ENCODE measurements around the gene PTPN3. TPM values are rescaled to one million over a fixed set of nuclear protein-coding genes. Genes with fewer than 3 reads are reported as not detected.
"Not testable (repeated sequence)": the region's sequence is repeated elsewhere in the genome, so short reads cannot be mapped to it uniquely, and the experiment has no call there.

The PTPN3 gene
- total RNA-seq, 2 experiments from 2014 or later, result 0.20 to 0.35 TPM

GRCh38 chr9:109382182-109382581, 115.9 kb downstream of the PTPN3 start:
- Mint-ChIP-seq H3K36me3 (ENCODE audit: low read depth) (no peaks in the 10 kb centered on the region), H3K4me3 (no peak overlapping the region), H3K9me3 (no peaks in the 10 kb centered on the region), H3K4me1 (no peaks in the 10 kb centered on the region), H3K27me3 (peaks cover 15% of the 10 kb centered on the region), H3K27ac (no peak overlapping the region)
- CTCF ChIA-PET, result no interaction called here
- DNase-seq, result no peak
- POLR2A ChIA-PET, result no interaction called here

GRCh38 chr9:109381011-109381729, 116.9 kb downstream of the PTPN3 start:
- H3K4me1 Mint-ChIP-seq, result no peaks in the 10 kb centered on the region
- peaks cover 8% of the 10 kb centered on the region for H3K27me3 Mint-ChIP-seq
- no peak overlapping the region for H3K4me3 Mint-ChIP-seq
- DNase-seq, result no peak
- no peak overlapping the region for H3K27ac Mint-ChIP-seq
- H3K36me3 Mint-ChIP-seq (ENCODE audit: low read depth), result no peaks in the 10 kb centered on the region
- POLR2A ChIA-PET, result no interaction called here
- CTCF ChIA-PET, result interaction anchor here (1.2 kb wide), 1 partner anchor 31 kb away, joined by 4 read pairs; no protein-coding TSS in a partner anchor
- H3K9me3 Mint-ChIP-seq, result no peaks in the 10 kb centered on the region

GRCh38 chr9:109379513-109379912, 118.6 kb downstream of the PTPN3 start:
- H3K27ac Mint-ChIP-seq, result no peak overlapping the region

GRCh38 chr9:109378316-109378715, 119.8 kb downstream of the PTPN3 start:
- CTCF ChIA-PET, result no interaction called here
- H3K36me3 Mint-ChIP-seq (ENCODE audit: low read depth), result no peaks in the 10 kb centered on the region

More at GRCh38 chr9:109379513-109379912, 118.6 kb downstream of the PTPN3 start:
- Mint-ChIP-seq H3K27me3 (peaks cover 5% of the 10 kb centered on the region), H3K4me1 (no peaks in the 10 kb centered on the region), H3K9me3 (no peaks in the 10 kb centered on the region), H3K4me3 (no peak overlapping the region), H3K36me3 (ENCODE audit: low read depth) (no peaks in the 10 kb centered on the region)
- POLR2A ChIA-PET, result no interaction called here
- CTCF ChIA-PET, result no interaction called here
- DNase-seq, result no peak

GRCh38 chr9:109372246-109372645, 125.9 kb downstream of the PTPN3 start:
- H3K9me3 Mint-ChIP-seq, result no peaks in the 10 kb centered on the region
- H3K4me1 Mint-ChIP-seq, result no peaks in the 10 kb centered on the region
- H3K36me3 Mint-ChIP-seq (ENCODE audit: low read depth), result no peaks in the 10 kb centered on the region
- no peak for DNase-seq
- CTCF ChIA-PET, result no interaction called here
- POLR2A ChIA-PET, result no interaction called here
- no peak overlapping the region for H3K27ac Mint-ChIP-seq
- H3K4me3 Mint-ChIP-seq, result no peak overlapping the region
- H3K27me3 Mint-ChIP-seq, result peaks cover 1% of the 10 kb centered on the region

More at GRCh38 chr9:109378316-109378715, 119.8 kb downstream of the PTPN3 start:
- DNase-seq, result no peak
- Mint-ChIP-seq H3K9me3 (no peaks in the 10 kb centered on the region), H3K27ac (no peak overlapping the region), H3K4me1 (no peaks in the 10 kb centered on the region), H3K27me3 (peaks cover 5% of the 10 kb centered on the region), H3K4me3 (no peak overlapping the region)
- POLR2A ChIA-PET, result no interaction called here

- Mint-ChIP-seq H3K27ac (no peak overlapping the region), H3K4me1 (no peaks in the 10 kb centered on the region), H3K4me3 (no peak overlapping the region), H3K27me3 (peaks cover 1% of the 10 kb centered on the region), H3K9me3 (no peaks in the 10 kb centered on the region), H3K36me3 (ENCODE audit: low read depth) (no peaks in the 10 kb centered on the region)
- no peak for DNase-seq
- ChIA-PET POLR2A (no interaction called here), CTCF (no interaction called here)
Observed at GRCh38 chr9:109371374-109371773, 126.7 kb downstream of the PTPN3 start.

- no peak for DNase-seq
- Mint-ChIP-seq H3K27ac (no peak overlapping the region), H3K36me3 (ENCODE audit: low read depth) (no peaks in the 10 kb centered on the region), H3K4me1 (no peaks in the 10 kb centered on the region), H3K9me3 (no peaks in the 10 kb centered on the region), H3K4me3 (no peak overlapping the region), H3K27me3 (peaks cover 3% of the 10 kb centered on the region)
- ChIA-PET CTCF (no interaction called here), POLR2A (no interaction called here)
Observed at GRCh38 chr9:109369285-109369684, 128.8 kb downstream of the PTPN3 start.

GRCh38 chr9:109360771-109361170, 137.3 kb downstream of the PTPN3 start:
- no peak for DNase-seq
- Mint-ChIP-seq H3K27ac (no peak overlapping the region), H3K27me3 (peaks cover 4% of the 10 kb centered on the region), H3K36me3 (ENCODE audit: low read depth) (no peaks in the 10 kb centered on the region), H3K4me3 (no peak overlapping the region), H3K4me1 (no peaks in the 10 kb centered on the region), H3K9me3 (no peaks in the 10 kb centered on the region)
- POLR2A ChIA-PET, result no interaction called here
- CTCF ChIA-PET, result no interaction called here

GRCh38 chr9:109358968-109359603, 139.0 kb downstream of the PTPN3 start:
- H3K27me3 Mint-ChIP-seq; H3K27ac Mint-ChIP-seq; H3K4me1 Mint-ChIP-seq; POLR2A ChIA-PET; H3K36me3 Mint-ChIP-seq (ENCODE audit: low read depth); H3K9me3 Mint-ChIP-seq; H3K4me3 Mint-ChIP-seq; DNase-seq; CTCF ChIA-PET: not testable (repeated sequence)

GRCh38 chr9:109355564-109356297, 142.4 kb downstream of the PTPN3 start:
- Mint-ChIP-seq H3K27ac (no peak overlapping the region), H3K36me3 (ENCODE audit: low read depth) (no peaks in the 10 kb centered on the region), H3K9me3 (no peaks in the 10 kb centered on the region), H3K27me3 (peaks cover 10% of the 10 kb centered on the region), H3K4me3 (no peak overlapping the region), H3K4me1 (no peaks in the 10 kb centered on the region)
- ChIA-PET CTCF (no interaction called here), POLR2A (no interaction called here)
- no peak for DNase-seq

GRCh38 chr9:109354190-109354589, 143.9 kb downstream of the PTPN3 start:
- Mint-ChIP-seq H3K36me3 (ENCODE audit: low read depth) (no peaks in the 10 kb centered on the region), H3K4me1 (no peaks in the 10 kb centered on the region), H3K9me3 (no peaks in the 10 kb centered on the region), H3K27ac (no peak overlapping the region), H3K4me3 (no peak overlapping the region), H3K27me3 (peaks cover 10% of the 10 kb centered on the region)
- POLR2A ChIA-PET, result no interaction called here
- DNase-seq, result no peak
- CTCF ChIA-PET, result no interaction called here

GRCh38 chr9:109351032-109351431, 147.1 kb downstream of the PTPN3 start:
- CTCF ChIA-PET, result no interaction called here
- no peak overlapping the region for H3K27ac Mint-ChIP-seq
- no peaks in the 10 kb centered on the region for H3K36me3 Mint-ChIP-seq (ENCODE audit: low read depth)
- no peak overlapping the region for H3K4me3 Mint-ChIP-seq
- no peaks in the 10 kb centered on the region for H3K9me3 Mint-ChIP-seq
- no peaks in the 10 kb centered on the region for H3K4me1 Mint-ChIP-seq
- POLR2A ChIA-PET, result no interaction called here
- peaks cover 9% of the 10 kb centered on the region for H3K27me3 Mint-ChIP-seq
- DNase-seq, result no peak

- POLR2A ChIA-PET, result no interaction called here
- CTCF ChIA-PET, result no interaction called here
- no peak for DNase-seq
Observed at GRCh38 chr9:109349421-109349846, 148.7 kb downstream of the PTPN3 start.

More at GRCh38 chr9:109349421-109349846, 148.7 kb downstream of the PTPN3 start:
- H3K27me3 Mint-ChIP-seq, result peaks cover 9% of the 10 kb centered on the region
- H3K36me3 Mint-ChIP-seq (ENCODE audit: low read depth), result no peaks in the 10 kb centered on the region
- no peak overlapping the region for H3K27ac Mint-ChIP-seq
- no peak overlapping the region for H3K4me3 Mint-ChIP-seq
- no peaks in the 10 kb centered on the region for H3K9me3 Mint-ChIP-seq
- no peaks in the 10 kb centered on the region for H3K4me1 Mint-ChIP-seq

Measured in activated CD4-positive, alpha-beta memory T cell treated with anti-CD3 and anti-CD28 coated beads, Interleukin-2, amount 10 ng/mL, durations not matched to agents 7 days and 5 days (primary cell).